ENCODE measurements around the gene SCD.

- TF ChIP-seq EZH2 (IDR thresholded peaks at IDR 0.05; ENCODE audit: insufficient read depth, poor library complexity, severe bottlenecking) (no peak), EZH2phosphoT487 (IDR thresholded peaks at IDR 0.05; ENCODE audit: insufficient read depth, low read depth) (no peak)
Measured at GRCh38 chr10:100413173-100413572, 66.1 kb downstream of the SCD start.
